HG03095 (cell line): Measurements from ENCODE around the gene SLC29A4.

Source experiments
- ATAC-seq: cut with Tn5 transposase; IDR thresholded peaks from one replicate; pipeline ENCODE4 v1.9.1; 2021; ENCODE audit warnings: moderate library complexity; ENCODE audit not compliant: unreplicated experiment

Gene SLC29A4

DNA sequence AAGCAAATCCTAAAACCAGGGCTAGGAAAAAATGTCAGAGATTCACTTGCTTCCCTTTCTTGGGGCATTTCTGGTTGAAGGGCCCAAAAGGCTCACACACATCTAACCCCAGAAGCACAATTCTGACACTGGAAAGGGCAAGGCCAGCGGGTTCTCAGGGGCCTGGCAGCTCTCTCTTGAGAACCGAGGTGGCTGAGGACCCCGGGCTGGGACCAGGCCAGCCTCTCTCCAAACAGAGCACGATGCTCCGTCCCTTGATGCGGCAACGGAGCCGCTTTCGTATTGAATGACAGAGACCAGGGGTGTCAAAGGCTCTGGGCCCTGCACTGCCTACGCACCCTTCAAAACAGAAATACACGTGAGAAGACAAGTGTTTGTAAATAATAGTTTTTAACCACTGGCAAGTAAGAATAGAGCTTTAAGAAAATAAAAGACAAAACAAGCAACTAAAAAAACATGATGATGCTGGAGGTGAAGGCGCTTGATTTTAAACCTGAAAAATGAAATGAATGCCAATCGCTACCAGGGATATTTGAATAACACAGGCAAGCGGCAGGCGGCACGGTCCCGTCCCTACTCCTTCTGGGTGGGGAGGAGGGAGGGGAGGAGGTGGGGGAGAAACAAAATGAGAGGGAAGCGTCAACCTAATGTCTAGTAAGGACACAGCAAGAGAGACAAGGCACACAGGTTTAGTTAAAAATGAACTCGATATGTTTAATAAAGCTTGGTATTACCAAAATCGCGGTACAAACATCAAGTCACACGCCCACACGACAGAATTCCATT lies 68.0 kb downstream of the SLC29A4 start:
- ATAC-seq = no peak

DNA sequence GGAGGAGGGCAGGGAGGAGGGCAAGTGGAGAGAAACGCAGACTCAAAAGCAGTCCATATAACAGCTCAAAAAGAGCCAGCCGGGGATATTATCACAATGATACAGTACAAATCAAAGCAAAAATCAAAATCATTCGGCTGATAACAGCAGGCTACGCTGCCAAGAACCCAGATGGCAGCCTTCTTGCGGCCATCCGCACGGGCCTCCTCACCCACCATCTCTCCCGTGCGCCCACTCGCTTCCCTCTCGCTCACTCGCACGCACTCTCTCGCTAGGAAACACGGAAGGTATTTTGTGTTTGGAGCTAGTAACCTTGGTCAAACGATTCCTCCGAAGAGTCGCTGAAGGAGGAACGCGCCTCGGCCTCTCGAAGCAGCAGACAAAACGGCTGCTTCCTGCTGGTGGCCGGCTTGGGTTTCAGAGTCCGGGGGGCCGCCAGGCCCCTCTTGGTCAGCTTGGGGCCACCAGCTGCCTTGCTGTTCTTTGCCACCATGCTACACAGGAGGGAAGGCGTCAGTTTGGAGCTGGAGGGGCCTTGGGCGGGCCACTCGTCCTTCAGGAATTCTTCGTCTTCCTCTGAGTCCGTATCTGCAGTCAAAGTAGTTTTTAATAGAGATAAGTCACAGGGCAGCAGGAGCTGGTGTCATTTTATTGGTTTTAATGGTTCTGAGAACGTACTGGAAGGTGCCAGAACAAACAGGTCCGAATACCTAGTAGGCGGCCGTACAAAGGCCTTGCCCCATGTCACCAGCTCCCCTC lies 68.9 kb downstream of the SLC29A4 start:
- ATAC-seq = no peak

DNA sequence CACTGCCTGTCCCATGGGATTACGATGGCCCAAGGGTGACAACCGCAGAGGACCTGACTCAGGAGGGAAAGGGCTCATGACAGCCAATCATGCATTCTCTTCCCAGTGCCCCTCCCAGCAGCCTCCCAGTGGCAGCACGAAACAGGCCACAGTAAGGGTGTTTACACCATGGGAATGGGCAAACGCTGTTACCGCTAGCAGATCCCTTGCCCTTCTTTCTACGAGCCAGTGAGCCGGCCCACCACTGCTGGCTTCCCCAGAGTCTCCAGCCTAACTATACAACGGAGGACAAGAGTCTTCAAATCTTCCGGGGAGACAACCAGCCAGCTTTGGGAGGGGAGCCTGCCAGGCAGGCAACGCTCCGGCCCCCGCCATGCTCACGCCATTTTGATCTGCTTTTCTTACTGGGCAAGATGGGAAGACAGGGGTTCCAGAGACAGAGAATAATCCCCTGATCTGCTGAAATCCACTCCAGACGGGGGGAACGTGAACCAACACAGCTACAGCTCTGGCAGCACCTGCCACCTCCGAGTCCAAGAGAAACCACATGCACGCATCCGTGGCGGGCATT lies 69.8 kb downstream of the SLC29A4 start:
- ATAC-seq = no peak

DNA sequence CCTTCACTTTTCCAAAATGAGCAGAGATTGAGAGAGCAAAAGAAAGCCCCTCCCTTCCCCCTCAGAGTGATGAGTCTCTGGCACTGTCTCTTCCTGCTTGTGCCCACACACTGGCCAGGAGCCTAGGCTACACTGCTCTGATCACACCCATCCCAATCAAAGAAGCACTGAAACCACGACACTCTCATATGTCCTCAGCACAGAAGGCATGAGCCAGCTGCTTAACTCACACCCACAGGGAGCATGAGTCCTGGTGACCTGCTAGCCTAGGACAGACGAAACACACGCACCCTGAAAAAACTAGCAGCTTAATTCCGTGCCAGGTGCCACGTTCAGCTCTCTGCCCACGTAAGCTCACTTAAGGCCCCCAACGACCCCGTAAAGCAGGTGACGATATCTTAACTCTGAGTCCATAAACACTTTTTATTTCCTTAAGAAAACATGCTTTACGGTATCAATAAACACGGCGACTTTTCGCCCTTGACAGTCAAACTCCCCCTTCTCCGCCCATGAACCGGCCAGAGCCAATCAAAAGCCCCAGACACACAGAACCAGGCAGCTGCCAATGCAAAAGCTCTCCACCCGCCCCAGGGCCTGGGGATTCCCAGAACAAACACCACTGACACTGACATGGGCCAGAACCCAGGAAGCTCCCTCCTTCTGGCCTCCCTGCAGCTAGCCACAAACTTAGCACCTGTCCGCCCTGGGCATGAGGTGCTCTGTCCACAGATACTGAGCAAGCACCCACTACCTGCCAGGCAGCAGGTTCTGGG lies 71.9 kb downstream of the SLC29A4 start:
- no peak for ATAC-seq
